ENCODE results near the gene ABLIM2.
"Not testable (repeated sequence)": the region's sequence is repeated elsewhere in the genome, so short reads cannot be mapped to it uniquely, and the experiment has no call there.

The ABLIM2 gene

GRCh38 chr4:8156617-8157016 lies 2.0 kb downstream of the ABLIM2 start:
- DNase-seq, result no peak

- DNase-seq, result no peak
These were observed 2.8 kb downstream of the ABLIM2 start for GRCh38 chr4:8155660-8156421.

GRCh38 chr4:8155048-8155447 lies 3.6 kb downstream of the ABLIM2 start:
- no peak for DNase-seq

- DNase-seq, result no peak
These were observed 5.2 kb downstream of the ABLIM2 start for GRCh38 chr4:8153441-8153840.

GRCh38 chr4:8152865-8153257 lies 5.8 kb downstream of the ABLIM2 start:
- no peak for DNase-seq

- no peak for DNase-seq
These were observed 6.3 kb downstream of the ABLIM2 start for GRCh38 chr4:8152090-8152864.

- DNase-seq, result no peak
These were observed 7.4 kb downstream of the ABLIM2 start for GRCh38 chr4:8151165-8151650.

- DNase-seq, result no peak
These were observed 8.2 kb downstream of the ABLIM2 start for GRCh38 chr4:8150152-8151090.

GRCh38 chr4:8149664-8150063 lies 8.9 kb downstream of the ABLIM2 start:
- DNase-seq, result no peak

- no peak for DNase-seq
These were observed 9.7 kb downstream of the ABLIM2 start for GRCh38 chr4:8148785-8149435.

GRCh38 chr4:8148159-8148558 lies 10.5 kb downstream of the ABLIM2 start:
- DNase-seq, result no peak

- DNase-seq, result no peak
These were observed 11.2 kb downstream of the ABLIM2 start for GRCh38 chr4:8147231-8147970.

GRCh38 chr4:8146157-8146556 lies 12.5 kb downstream of the ABLIM2 start:
- DNase-seq, result no peak

GRCh38 chr4:8144359-8144758 lies 14.3 kb downstream of the ABLIM2 start:
- DNase-seq, result no peak

- no peak for DNase-seq
These were observed 15.0 kb downstream of the ABLIM2 start for GRCh38 chr4:8143392-8144140.

- no peak for DNase-seq
These were observed 16.1 kb downstream of the ABLIM2 start for GRCh38 chr4:8142556-8142955.

- no peak for DNase-seq
These were observed 16.7 kb downstream of the ABLIM2 start for GRCh38 chr4:8141935-8142334.

- DNase-seq, result no peak
These were observed 17.7 kb downstream of the ABLIM2 start for GRCh38 chr4:8140915-8141314.

GRCh38 chr4:8139726-8140125 lies 18.9 kb downstream of the ABLIM2 start:
- DNase-seq, result not testable (repeated sequence)

GRCh38 chr4:8136972-8137710 lies 21.5 kb downstream of the ABLIM2 start:
- no peak for DNase-seq
